Stimulated activated CD8-positive, alpha-beta memory T cell treated with anti-CD3 and anti-CD28 coated beads, Interleukin-7, amount 100 ng/mL, for 4 hours (primary cell): ENCODE data around the gene CMTM3.
"Not testable (repeated sequence)": the region's sequence is repeated elsewhere in the genome, so short reads cannot be mapped to it uniquely, and the experiment has no call there.

Experiments
- DNase-seq, 2 donors: peaks; one replicate each; pipeline ENCODE4 v3.0.0-alpha.2; 2020; ENCODE audit warnings: low read depth in 2 of 2

The CMTM3 gene, protein sequence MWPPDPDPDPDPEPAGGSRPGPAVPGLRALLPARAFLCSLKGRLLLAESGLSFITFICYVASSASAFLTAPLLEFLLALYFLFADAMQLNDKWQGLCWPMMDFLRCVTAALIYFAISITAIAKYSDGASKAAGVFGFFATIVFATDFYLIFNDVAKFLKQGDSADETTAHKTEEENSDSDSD

DNA sequence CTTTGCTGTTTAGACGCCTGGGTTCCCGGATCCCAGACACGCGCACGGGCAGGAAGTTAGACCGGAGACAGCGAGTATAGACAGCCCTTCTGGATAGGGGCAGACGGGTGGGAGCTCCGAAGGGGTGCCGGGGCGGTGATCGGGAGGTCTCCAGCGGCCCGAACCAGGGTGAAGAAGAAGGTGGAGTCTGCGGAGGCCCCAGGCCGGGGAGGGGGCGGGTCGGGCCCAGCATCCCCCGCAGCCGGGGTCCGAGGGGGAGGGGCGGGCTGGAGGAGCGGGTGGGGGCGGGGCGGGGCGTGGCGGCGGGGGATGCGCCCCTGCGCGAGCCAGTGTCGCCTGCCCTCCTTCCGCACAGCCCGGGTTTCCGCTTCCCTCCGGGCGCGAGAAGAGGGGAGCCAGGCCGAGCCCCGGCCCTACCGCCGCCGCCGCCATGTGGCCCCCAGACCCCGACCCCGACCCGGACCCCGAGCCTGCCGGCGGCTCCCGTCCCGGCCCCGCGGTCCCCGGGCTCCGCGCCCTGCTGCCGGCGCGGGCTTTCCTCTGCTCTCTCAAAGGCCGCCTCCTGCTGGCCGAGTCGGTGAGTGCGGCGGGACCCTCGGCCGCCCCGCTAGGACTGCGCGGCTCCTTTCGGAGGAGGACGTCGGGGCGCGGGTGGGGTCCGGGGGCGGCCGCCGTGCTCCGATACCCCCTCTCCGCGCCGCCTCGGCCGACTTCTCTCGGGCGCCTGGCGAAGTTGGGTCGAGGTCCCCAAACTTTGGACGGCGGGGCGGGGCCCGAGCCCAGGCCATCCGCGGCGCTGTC is at the start of gene CMTM3:
CMTM3 (plus strand) TSS at position 329 of the 801 bp plus-strand sequence; CDS start at position 431, 102 bp downstream.
- peak; percentile 42 to 70 for DNase-seq

DNA sequence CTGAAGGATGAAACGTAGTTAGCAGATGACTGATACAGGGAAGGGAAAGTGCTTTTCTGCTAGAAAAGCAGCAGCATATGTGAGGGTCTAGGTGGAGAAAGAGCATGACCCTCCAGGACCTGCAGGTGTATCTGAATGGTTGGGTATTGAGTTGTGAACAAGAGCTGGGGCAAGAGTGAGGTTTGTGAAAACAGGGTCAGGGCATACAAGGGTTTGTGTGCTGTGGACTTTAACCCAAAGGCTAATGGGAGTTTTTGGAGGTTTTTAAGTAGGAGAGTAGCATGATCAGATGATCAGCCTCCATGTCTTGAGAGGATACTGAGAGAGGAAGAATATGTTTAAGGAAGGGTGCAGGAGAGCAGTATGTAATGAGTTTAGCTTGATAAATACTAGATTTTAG is 44.4 kb upstream of the CMTM3 start:
- no peak for DNase-seq

DNA sequence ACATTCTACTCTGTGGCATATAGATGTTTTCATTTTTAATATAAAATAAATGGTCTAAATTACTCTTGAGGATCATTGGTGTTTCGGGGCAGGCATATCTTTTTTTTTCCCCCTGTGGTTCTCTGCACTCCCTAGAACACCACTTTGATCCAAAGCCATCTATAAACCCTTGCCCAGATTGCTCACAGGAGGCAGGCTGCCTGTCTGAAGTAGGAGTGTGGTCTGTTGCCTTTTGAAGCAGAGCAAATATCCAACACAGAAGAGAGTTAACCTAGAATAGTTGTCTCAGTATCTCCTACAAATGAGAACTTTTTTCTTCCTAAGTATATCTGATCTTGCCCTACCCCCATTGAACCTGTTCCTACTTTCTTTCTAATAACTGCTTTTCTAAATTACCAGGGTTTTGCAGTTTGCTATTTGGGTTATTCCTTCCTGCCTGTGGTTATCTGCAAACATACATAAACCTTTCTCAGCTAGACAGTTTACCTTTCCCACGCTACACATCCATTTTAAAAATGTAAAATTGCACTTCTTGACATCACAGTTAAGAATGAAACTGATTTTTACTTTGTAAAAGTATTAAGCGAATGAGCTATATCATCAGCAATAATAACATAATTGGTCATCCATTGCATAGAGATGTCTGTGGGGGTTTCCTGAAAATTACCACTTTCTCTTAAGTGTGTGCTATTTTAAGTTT is 43.0 kb upstream of the CMTM3 start:
- no peak for DNase-seq

DNA sequence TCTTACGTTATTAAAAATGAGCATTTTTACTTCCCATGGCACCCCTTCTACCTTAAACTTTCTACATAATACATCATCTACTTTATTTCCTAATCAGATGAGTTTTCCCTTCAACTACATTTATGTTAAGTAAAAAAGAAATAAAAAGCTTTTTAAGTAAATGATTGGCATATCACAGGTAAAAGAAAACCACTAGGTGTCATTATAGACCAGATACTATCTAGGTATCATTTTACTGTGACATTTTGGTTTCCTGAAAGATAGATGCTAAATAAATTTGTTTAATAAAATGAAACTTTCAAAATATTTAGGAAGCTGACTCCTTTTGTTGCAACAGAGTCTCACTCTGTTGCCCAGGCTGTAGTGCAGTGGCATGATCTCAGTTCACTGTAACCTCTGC is 42.1 kb upstream of the CMTM3 start:
- no peak for DNase-seq

DNA sequence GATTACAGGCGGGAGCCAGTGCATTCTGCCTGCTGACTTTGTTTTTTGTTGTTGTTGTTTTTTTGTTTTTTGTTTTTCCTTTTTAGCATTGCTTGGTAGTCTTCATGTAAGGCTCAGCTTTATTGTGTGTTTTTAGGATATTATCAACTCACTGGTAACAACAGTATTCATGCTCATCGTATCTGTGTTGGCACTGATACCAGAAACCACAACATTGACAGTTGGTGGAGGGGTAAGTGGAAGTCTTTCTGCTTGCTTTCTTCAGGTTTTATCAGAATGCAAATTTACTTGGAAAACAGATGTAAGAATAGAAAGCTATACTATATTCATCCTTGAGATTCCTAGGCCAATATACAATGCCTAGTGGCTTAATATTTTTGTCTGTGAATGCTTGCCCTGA is 41.5 kb upstream of the CMTM3 start:
- DNase-seq, result no peak

DNA sequence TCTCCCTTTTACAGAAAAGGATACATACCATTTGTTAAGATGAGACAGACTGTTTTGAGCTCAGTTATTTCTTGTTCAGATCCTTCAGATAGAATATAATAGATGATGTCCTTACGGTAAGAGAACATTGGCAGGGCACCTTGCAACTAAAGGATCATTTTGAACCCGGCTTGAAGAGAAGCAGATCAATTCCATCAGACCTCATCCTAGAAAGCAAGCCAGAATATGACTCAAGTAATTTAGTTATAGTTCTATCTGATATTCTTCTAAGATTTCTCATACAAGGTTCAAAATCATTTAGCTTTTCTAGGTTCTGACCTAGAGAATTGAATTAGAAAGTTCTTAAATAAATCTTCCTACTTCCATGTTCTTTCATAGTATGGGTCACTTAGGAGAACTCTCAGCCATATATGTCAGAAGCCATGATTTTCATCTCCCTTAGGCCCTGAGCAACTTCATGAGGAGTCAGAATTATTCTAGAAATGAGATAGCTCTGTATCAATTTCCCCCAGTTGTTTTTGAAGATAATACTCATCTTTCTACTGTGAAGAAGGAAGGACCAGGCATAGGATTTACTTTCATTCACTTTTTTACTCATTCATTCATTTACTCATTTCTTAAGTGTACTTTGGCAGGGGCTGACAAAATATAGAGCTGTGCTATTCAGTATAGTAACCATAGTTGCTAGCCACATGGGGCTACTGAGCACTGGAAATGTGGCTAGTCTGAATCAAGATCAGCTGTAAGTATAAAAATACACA is 40.8 kb upstream of the CMTM3 start:
- no peak for DNase-seq

DNA sequence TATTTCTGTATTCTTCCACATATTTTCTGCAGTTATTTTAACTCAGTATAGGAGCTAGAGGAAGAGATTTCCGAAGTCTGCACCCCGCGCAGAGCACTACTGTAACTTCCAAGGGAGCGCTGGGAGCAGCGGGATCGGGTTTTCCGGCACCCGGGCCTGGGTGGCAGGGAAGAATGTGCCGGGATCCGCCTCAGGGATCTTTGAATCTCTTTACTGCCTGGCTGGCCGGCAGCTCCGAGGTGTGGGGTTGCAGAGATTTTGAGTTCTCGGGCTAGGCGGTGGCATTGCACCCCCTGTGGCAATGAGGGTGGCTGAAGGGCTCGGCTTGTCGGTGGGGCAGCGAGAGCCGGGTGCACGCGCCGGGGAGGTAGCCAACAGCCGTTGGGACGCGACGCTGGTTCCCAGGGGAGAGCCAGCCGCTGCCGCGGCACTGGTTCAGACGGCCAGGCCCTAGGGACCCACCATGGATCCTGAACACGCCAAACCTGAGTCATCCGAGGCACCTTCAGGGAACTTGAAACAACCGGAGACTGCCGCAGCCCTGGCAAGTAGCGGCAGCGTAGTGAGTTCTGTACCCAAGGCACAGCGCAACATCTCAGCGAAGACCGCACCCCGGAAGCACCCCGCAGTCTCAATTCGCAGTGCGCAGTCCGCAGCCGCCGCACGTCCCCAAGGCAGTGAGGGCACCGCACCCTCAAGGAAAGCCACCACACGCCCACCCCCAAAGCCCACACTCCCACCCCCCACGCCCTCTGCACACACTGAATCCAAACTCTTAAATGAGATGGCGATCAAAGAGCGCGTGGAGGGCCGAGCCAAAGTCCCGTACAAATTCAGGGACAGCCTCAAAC is 38.2 kb upstream of the CMTM3 start, which contains the start of gene CMTM1:
CMTM1 (plus strand) TSS at position 389 of the 851 bp plus-strand sequence; CDS start at position 464, 75 bp downstream.
- DNase-seq, result no peak

DNA sequence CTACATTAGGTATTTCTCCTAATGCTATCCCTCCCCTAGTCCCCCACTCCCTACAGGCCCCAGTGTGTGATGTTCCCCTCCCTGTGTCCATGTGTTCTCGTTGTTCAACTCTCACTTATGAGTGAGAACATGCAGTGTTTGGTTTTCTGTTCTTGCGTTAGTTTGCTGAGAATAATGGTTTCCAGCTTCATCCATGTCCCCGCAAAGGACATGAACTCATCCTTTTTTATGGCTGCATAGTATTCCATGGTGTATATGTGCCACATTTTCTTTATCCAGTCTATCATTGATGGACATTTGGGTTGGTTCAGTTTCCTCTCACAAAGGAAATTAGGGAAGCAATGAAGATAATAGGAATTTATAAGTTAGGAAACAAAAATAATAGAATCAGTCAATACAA is 37.2 kb upstream of the CMTM3 start:
- not testable (repeated sequence) for DNase-seq

DNA sequence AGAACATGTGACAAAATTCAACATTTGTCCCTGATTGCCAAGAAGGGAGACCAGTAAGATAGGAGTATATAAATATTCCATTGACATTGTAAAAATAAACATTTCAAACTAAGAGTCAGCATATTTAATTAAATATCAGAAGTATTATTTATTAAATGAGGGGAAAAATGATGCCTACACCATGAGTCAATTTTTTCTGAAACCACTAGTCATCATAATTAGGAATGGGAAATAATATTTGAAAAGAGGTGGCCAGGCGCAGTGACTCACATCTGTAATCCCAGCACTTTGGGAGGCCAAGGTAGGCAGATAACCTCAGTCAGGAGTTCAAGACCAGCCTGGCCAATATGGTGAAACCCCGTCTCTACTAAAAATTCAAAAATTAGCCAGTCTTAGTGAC is 36.1 kb upstream of the CMTM3 start:
- no peak for DNase-seq

DNA sequence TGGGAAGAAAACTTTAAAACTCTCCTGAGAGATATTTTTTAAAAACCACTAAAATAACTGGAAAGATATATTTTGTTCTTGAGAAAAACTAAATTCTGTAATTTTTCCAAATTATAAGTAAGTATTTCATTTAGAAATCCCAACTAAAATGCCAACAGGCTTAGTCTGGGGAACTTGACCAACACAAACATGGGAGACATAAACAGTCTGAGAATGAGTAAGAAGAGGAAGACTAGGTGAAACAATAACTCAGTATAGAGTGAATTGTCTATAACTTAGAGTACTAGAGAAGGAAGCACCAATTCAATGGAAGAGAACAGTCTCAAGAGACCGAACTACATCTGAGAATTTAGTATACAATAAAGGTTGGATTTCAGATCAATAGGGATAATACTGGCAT is 35.4 kb upstream of the CMTM3 start:
- no peak for DNase-seq

DNA sequence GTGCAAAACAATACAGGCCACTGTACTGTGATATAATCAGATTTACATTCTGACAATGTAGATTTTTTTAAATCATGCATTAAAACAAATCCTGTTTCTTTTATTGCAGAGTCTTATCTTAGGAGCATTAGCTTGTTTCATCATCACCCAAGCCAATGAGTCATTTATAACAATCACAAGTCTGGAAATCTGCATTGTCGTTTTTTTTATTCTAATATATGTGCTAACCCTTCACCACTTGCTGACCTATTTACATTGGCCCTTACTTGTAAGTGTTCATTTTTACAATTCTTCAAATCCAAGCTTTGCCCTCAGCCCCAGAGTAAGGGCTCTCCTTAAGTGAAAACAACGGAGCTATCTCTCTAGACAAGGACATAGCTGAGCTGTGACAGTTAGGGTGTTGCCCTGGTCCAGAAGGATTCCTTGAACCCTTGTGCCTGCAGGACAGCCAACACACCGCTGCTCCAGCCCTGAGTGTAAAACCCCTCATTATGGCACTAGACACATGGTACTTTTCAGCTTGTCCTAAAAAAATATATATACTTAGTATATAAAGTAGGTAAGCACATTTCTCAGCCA is 34.6 kb upstream of the CMTM3 start:
- no peak for DNase-seq

DNA sequence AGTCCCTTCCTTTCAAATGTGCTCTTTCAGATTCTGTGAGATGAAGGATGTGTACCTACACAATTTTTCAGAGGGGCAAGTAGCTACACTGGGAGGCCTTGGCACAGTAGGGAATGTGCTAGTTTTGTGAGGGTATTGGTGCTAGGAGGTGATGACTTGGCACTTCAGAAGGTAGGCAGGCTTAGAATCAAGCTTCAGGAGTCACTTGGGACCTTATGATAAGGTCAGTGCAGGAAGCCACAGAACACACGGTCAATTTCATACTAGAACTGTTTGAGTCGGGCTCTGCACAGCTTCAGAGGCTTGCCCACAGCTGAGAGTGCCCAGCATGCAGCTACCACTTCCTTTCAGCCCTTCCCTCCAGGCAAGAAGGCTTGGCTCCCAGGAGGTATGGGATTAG is 32.1 kb upstream of the CMTM3 start:
- DNase-seq, result no peak

DNA sequence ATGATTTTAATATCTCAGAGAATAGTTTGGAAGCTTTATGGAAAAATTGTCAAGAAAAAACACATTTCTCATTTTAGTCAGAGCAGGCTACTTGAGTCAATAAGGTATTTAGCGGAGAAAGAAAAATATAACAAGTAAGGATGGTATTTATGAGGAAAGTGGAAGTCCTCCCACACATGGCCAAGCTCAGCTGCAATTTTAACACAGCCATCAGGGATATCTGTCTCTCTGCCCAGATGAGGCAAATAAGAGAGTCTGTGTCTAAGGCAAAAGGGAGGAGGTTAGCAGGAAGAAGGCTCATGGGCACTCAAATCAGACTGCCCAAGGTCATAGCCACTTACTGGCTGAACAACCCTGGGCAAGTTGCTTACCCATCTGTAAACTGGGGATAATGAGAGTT is 30.4 kb upstream of the CMTM3 start:
- DNase-seq, result no peak

DNA sequence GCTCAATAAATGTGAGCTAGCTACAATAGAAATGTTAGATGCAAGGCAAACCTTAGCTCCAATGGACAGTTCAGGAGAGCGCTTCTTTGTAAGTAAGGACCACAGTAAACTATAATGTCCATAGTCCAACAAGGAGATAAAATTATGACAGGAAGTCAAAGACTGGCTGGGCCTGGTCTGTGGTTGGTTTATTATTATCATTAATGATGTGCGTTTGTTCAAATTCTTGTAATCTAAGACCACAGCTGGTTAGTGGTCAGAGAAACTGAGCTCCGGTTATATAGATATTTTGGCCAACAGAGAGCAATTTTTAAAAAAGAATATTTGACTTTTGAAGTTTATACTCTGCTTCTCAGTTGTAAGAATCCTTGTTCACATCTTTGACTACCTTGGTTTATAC is 30.0 kb upstream of the CMTM3 start:
- no peak for DNase-seq

DNA sequence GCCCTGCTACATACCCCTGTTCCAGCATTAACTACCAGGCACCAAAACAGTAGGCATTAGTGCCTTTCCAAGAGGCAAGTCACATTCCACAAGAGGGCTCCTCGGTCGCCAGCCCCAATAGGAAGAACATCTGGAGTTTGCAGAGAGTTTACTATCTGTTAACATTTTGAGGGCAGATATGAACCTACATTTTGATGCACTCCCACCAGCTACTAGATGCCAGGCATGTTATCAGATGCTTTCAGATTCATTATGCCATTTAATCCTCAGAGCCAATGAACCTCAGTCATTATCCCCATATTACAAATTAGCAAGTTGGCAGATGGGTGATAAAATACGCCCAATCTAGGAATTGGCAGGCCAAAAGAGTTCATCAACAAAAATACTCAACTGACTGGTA is 29.4 kb upstream of the CMTM3 start:
- no peak for DNase-seq

DNA sequence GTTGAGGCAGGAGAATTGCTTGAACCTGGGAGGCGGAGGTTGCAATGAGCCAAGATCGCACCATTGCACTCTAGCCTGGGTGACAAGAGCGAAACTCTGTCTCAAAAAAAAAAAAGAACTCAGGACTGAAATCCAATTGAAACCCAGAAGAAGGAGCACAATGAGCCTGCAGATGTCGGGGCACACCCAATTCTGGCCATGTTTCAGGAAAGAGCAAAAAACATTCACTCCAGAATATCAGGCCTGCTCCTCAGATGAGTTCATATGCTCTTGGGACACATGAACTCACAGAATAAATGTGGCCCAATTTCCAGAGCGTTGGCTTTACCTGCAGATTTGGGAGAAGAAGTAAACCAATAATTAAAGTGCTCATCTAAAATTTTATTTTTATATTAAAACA is 28.2 kb upstream of the CMTM3 start:
- DNase-seq, result no peak

DNA sequence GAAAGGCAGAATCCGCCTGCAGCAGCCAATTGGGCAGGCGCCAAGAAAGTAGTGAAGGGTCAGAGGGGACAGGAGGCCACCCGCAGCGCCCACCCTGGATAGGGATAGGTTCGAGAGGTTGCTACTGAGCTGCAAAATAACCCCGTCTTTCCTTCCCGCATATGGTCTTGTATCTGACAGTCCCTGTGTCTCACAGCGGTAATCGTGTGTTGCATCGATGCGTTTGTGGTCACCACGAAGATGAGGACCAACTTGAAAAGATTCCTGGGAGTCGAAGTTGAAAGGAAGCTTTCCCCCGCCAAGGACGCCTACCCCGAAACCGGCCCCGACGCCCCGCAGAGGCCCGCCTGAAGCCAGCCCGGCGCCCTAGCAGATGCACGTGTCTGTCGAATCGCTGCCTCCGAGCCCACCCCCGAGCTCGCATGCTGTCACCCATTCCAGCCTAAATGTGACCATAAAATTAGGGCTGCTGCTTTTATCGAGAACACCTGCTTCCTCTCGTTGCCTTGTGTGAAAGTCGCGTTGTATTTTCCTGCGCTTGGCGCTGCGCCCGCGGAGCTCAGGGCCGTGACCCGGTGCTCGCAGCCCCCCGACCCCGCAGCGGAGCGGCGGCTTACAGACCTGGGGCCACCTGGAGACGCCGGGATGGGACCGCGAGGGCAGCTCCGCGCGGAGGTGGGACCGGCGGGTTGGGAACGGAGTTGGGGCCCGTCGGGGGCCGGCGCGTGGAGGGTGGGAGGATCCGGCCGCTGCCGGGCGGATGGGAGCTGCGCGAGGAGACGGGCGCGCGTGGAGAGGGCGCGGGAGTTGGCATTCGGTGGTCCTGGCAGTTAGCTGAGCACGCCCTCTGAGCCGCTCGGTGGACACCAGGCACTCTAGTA is 25.6 kb upstream of the CMTM3 start, which contains the start of gene CMTM2:
CMTM2 (plus strand) TSS at position 813 of the 881 bp plus-strand sequence. CDS start 145 bp downstream, outside the sequence.
- DNase-seq, result no peak

DNA sequence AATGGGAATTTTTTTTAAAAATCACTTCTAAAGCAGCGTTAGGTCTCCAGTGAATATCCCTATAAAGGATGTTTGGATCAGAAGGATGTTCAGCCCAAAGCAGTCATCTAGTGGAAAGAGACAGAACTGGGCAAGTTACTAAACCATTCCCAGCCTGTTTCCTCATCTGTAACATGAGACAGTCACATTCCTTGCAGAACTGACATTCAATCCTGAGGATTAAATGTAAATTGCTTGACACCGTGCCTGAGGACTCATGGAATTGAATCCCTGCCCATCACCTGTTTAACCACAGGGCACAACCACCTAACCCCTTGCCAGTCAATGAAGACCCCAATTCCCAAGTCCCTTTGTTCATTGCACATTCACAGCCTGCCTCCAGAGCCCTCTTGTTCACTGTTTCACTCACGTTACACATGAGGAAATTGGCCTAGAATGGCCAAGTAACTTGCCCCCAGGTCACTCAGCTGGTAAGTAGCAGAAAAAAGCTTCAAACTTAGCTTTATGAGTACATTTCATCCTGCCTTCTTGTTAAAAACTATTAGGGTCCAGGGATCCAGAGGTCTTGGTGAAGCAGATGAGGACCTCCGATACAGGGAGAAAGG is 23.8 kb upstream of the CMTM3 start:
- no peak for DNase-seq
